ENCODE results near the gene CLEC18C.
"Not testable (repeated sequence)": the region's sequence is repeated elsewhere in the genome, so short reads cannot be mapped to it uniquely, and the experiment has no call there.

DNA sequence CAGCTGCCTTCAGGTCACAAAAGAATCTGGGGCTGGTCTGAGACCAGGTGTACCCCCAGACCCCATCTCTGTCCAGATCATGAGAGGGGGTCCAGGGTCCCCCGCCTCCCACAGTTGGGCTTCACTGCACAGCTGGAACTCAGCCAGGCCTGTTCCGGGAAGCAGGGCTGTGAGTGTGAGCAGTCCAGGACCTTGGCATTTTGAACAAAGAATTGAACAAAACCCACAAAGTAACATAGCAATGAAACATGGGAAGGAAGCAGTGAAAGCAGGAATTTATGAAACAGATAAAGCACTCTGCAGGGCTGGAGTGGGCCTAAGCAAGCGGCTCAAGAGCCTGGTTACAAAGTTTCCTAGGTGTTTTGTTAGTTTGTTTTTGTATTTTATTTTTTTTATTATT, 25.1 kb downstream of the CLEC18C start:
- TF ChIP-seq REST (IDR thresholded peaks at IDR 0.05; ENCODE audit: insufficient replicate concordance, low read depth); CTCF (IDR thresholded peaks at IDR 0.05; ENCODE audit: insufficient read depth, low read length); POLR2AphosphoS5 (IDR thresholded peaks at IDR 0.05; ENCODE audit: low read depth); GABPA (IDR thresholded peaks at IDR 0.05; ENCODE audit: low read depth): not testable (repeated sequence)

Data from HL-60 (cell line).